OCI-LY1 (cell line): Measurements from ENCODE around the gene PAPPA.

Source experiments
- H2AFZ ChIP-seq: fragments of 200-600 bp; sonication (generic), shearing (Covaris generic); 2 replicates; pipeline ENCODE4 v1.6.0; 2014; ENCODE audit warnings: antibody characterized with exemption, mild to moderate bottlenecking, low read length
- H3F3A ChIP-seq: fragments of 200-600 bp; sonication (generic), shearing (Covaris generic); 2 replicates; pipeline ENCODE4 v1.6.0; 2014; ENCODE audit warnings: mild to moderate bottlenecking, antibody characterized with exemption, low read length, moderate library complexity; ENCODE audit not compliant: insufficient read depth
- H3K27ac ChIP-seq: fragments of 200-600 bp; sonication (generic); 2 replicates; pipeline ENCODE4 v1.5.1; 2014; ENCODE audit warnings: low read length, mixed run types, mild to moderate bottlenecking, low read depth; ENCODE audit not compliant: poor library complexity, severe bottlenecking
- H3K27me3 ChIP-seq: fragments of 200-600 bp; sonication (generic); 2 replicates; pipeline ENCODE4 v1.6.0; 2014; ENCODE audit warnings: antibody characterized with exemption, mild to moderate bottlenecking, low read length, moderate library complexity; ENCODE audit not compliant: insufficient read depth
- H3K36me3 ChIP-seq: fragments of 200-600 bp; sonication (generic); 2 replicates; pipeline ENCODE4 v1.6.1; 2014; ENCODE audit warnings: mild to moderate bottlenecking, antibody characterized with exemption, low read length, moderate library complexity, mixed read lengths; ENCODE audit not compliant: insufficient read depth
- H3K4me1 ChIP-seq: fragments of 200-600 bp; sonication (generic); 2 replicates; pipeline ENCODE4 v1.5.1; 2014; ENCODE audit warnings: mild to moderate bottlenecking, low read length, moderate library complexity; ENCODE audit not compliant: insufficient read depth, severe bottlenecking
- H3K4me2 ChIP-seq: fragments of 200-600 bp; sonication (generic), shearing (Covaris generic); 2 replicates; pipeline ENCODE4 v1.6.1; 2014; ENCODE audit warnings: low read length
- H3K4me3 ChIP-seq: fragments of 200-600 bp; sonication (generic); 2 replicates; pipeline ENCODE4 v1.5.1; 2014; ENCODE audit warnings: low read length, low read depth, mild to moderate bottlenecking, mixed read lengths; ENCODE audit not compliant: poor library complexity, severe bottlenecking
- H3K79me2 ChIP-seq: fragments of 200-600 bp; shearing (Covaris generic); 2 replicates; pipeline ENCODE4 v1.6.1; 2016; ENCODE audit warnings: mixed run types, low read length, mixed read lengths; ENCODE audit not compliant: insufficient read depth
- H3K9ac ChIP-seq: fragments of 200-600 bp; sonication (generic), shearing (Covaris generic); 2 replicates; pipeline ENCODE4 v1.6.1; 2014; ENCODE audit warnings: mild to moderate bottlenecking, low read length, mixed read lengths
- H3K9me2 ChIP-seq: fragments of 200-600 bp; sonication (generic), shearing (Covaris generic); 2 replicates; pipeline ENCODE4 v1.6.1; 2014; ENCODE audit warnings: low read depth, mild to moderate bottlenecking, low read length, mixed read lengths
- H3K9me3 ChIP-seq: fragments of 200-600 bp; shearing (Covaris generic); 2 replicates; pipeline ENCODE4 v1.6.1; 2014; ENCODE audit warnings: low read length, mixed read lengths
- H4K20me1 ChIP-seq: fragments of 200-600 bp; sonication (generic), shearing (Covaris generic); 2 replicates; pipeline ENCODE4 v1.6.0; 2016; ENCODE audit warnings: mild to moderate bottlenecking, low read length; ENCODE audit not compliant: insufficient read depth
- CTCF ChIP-seq: fragments of 200-600 bp; sonication (generic), shearing (Covaris generic); IDR thresholded peaks from 2 replicates; pipeline ENCODE4 v1.5.1; 2017; ENCODE audit warnings: mild to moderate bottlenecking, antibody characterized with exemption, low read length, moderate library complexity, mixed read lengths
- EZH2 ChIP-seq: fragments of 200-600 bp; sonication (generic), shearing (Covaris generic); IDR thresholded peaks from 2 replicates; pipeline ENCODE4 v1.8.0; 2017; ENCODE audit warnings: borderline replicate concordance, mixed run types, mild to moderate bottlenecking, antibody characterized with exemption, low read length, moderate library complexity, mixed read lengths

PAPPA gene

GRCh38 chr9:116209414-116210116 is 56.0 kb downstream of the PAPPA start:
- Histone ChIP-seq H3F3A (no peaks in the 10 kb centered on the region), H3K27me3 (no peaks in the 10 kb centered on the region), H3K79me2 (no peaks in the 10 kb centered on the region), H3K9me2 (no peaks in the 10 kb centered on the region), H3K27ac (no peak overlapping the region), H3K9ac (no peak overlapping the region), H3K36me3 (no peaks in the 10 kb centered on the region), H3K4me2 (no peak overlapping the region), H2AFZ (no peak overlapping the region), H3K9me3 (no peaks in the 10 kb centered on the region), H4K20me1 (no peaks in the 10 kb centered on the region), H3K4me1 (no peaks in the 10 kb centered on the region), H3K4me3 (no peak overlapping the region)
- TF ChIP-seq EZH2 (no peak), CTCF (no peak)

DNA sequence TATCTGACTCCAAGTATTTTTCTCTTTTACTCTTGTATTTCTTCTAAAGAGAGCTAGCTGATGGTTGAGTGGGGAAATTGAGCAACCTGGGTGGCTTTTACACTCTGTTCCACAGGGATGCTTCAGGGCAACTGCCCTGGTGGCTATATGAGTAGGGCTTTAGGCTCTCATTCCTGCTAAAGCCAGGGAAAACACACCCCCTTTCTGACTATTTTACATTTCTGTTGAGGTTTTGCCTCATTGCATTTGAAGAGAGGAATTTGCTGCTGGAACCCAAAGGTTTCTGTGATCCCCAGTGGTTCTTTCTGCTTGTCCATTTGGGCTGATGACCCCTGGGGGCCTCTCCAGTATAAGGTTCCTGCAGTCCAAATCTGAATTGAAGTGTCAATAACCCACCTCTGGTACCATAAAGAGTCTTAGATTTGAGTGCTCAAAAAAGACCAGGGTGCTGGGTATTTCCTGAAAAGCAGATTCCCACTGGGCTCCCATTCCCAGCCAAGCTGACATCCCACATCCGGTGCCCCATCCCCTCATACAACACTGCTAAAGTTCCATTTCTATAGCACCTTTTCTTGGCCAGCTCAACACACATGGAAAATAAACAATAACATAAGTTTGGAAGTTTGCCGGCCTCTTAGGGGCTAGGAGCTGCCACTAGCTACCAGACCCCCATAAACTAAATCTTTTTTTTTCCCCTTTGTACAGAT is 59.5 kb downstream of the PAPPA start:
- Histone ChIP-seq H3K4me1 (no peaks in the 10 kb centered on the region), H3K27me3 (no peaks in the 10 kb centered on the region), H3K27ac (no peak overlapping the region), H3F3A (no peaks in the 10 kb centered on the region), H3K36me3 (no peaks in the 10 kb centered on the region), H3K79me2 (no peaks in the 10 kb centered on the region), H3K9me2 (no peaks in the 10 kb centered on the region), H3K9me3 (no peaks in the 10 kb centered on the region), H3K9ac (no peak overlapping the region), H4K20me1 (no peaks in the 10 kb centered on the region), H3K4me3 (no peak overlapping the region), H2AFZ (no peak overlapping the region), H3K4me2 (no peak overlapping the region)
- TF ChIP-seq CTCF = no peak
- no peak for TF ChIP-seq EZH2

DNA sequence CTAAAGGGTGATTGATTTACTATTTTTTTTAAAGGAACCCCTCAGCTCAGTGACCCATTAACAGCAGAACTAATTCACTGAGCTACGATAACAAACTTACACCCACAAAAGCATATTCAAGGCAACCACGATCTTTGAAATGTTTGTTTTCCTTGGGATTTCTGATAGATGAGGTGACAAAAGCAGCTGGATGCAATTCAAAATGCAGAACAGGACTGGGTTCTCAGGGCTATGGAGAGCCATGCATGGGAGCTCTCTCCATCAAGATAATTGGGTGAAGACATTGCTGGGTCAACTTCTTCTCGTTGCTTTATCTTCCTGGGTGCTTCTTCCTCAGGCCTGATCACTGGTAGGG is 60.1 kb downstream of the PAPPA start:
- Histone ChIP-seq H3K9me3 (no peaks in the 10 kb centered on the region), H3K9me2 (no peaks in the 10 kb centered on the region), H3K27me3 (no peaks in the 10 kb centered on the region), H2AFZ (no peak overlapping the region), H4K20me1 (no peaks in the 10 kb centered on the region), H3K4me3 (no peak overlapping the region), H3K27ac (no peak overlapping the region), H3K9ac (no peak overlapping the region), H3F3A (no peaks in the 10 kb centered on the region), H3K36me3 (no peaks in the 10 kb centered on the region), H3K79me2 (no peaks in the 10 kb centered on the region), H3K4me2 (no peak overlapping the region), H3K4me1 (no peaks in the 10 kb centered on the region)
- TF ChIP-seq CTCF = no peak
- no peak for TF ChIP-seq EZH2
